MG63 (cell line): ENCODE data around the gene TANC1. TPM values are rescaled to one million over a fixed set of nuclear protein-coding genes. Genes with fewer than 3 reads are reported as not detected.

Experiments used
- DNase-seq: peaks from one replicate; pipeline ENCODE4 v3.0.0-alpha.2; 2020
- H3K27me3 ChIP-seq: fragments of 250-450 bp; sonication (Bioruptor Pico); 2 replicates; pipeline ENCODE4 v1.5.1; 2020; ENCODE audit warnings: mild to moderate bottlenecking, moderate library complexity
- H3K36me3 ChIP-seq: fragments of 250-450 bp; sonication (Bioruptor Pico); 2 replicates; pipeline ENCODE4 v1.5.1; 2020; ENCODE audit warnings: mild to moderate bottlenecking, moderate library complexity
- H3K4me3 ChIP-seq: fragments of 250-450 bp; sonication (Bioruptor Pico); 2 replicates; pipeline ENCODE4 v1.5.1; 2020; ENCODE audit warnings: mild to moderate bottlenecking, moderate library complexity
- H3K9me3 ChIP-seq: fragments of 250-450 bp; sonication (Bioruptor Pico); 2 replicates; pipeline ENCODE4 v1.5.1; 2020; ENCODE audit warnings: mild to moderate bottlenecking, moderate library complexity
- total RNA-seq: library from RNA; depleted of rRNA; stranded (reverse); fragments of >200 nt; shearing (Covaris generic); gene quantifications from 2 replicates; pipeline ENCODE4 v1.2.3, GENCODE V29; 2014; ENCODE audit warnings: low replicate concordance

Gene TANC1
- total RNA-seq, 1 experiment from 2014 or later: 8.8 TPM

- H3K9me3 ChIP-seq: no peaks in the 10 kb centered on the region
- H3K4me3 ChIP-seq: no peak overlapping the region
- no peaks in the 10 kb centered on the region for H3K27me3 ChIP-seq
- DNase-seq: no peak
- H3K36me3 ChIP-seq: peaks cover 12% of the 10 kb centered on the region
Observed at GRCh38 chr2:159183346-159183745, 214.9 kb downstream of the TANC1 start.

DNA sequence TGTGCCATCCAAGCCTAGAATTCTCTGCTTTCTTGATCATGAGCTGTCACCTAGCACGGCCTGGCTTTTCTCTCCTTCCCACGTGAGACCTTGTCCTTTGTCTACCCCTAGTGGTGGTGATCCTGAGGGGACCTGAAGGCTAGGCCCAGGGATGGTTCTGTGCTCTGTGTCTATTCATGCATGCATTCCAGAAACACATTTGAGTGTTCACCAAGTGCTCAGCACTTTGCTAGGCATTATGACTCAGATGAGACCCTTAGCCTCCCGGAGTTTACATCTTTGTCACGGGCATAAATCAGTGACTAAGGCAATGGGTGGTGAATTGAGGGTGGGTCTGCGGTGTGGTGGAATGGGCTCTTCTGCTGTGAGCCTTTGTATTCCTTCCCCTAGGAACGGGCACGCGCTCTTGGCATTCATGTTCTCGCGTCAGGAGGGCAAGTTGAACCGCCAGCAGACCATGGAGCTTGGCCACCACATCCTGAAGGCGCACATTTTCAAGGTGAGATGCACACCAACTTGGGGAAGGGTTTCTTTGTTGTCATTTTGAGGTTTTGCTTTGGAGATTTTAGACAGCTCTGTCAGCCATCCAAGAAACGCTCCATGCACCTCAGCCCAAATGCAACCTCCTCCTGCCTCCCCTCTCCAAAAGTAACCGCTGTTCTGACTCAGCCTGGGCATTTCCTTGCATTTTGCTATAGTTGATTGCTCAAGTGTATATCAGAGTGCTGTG, 217.1 kb downstream of the TANC1 start:
- H3K9me3 ChIP-seq: no peaks in the 10 kb centered on the region
- no peak overlapping the region for H3K4me3 ChIP-seq
- peak; percentile 41 for DNase-seq
- H3K27me3 ChIP-seq: no peaks in the 10 kb centered on the region
- H3K36me3 ChIP-seq: peaks cover 5% of the 10 kb centered on the region

GRCh38 chr2:159186462-159186861, 218.0 kb downstream of the TANC1 start:
- H3K27me3 ChIP-seq: no peaks in the 10 kb centered on the region
- H3K36me3 ChIP-seq: peaks cover 5% of the 10 kb centered on the region

GRCh38 chr2:159187106-159187505, 218.7 kb downstream of the TANC1 start:
- peaks cover 5% of the 10 kb centered on the region for H3K36me3 ChIP-seq
- no peak for DNase-seq
- H3K4me3 ChIP-seq: no peak overlapping the region
- H3K27me3 ChIP-seq: no peaks in the 10 kb centered on the region
- no peaks in the 10 kb centered on the region for H3K9me3 ChIP-seq

More at GRCh38 chr2:159186462-159186861, 218.0 kb downstream of the TANC1 start:
- DNase-seq: no peak
- Histone ChIP-seq H3K9me3 (no peaks in the 10 kb centered on the region), H3K4me3 (no peak overlapping the region)

DNA sequence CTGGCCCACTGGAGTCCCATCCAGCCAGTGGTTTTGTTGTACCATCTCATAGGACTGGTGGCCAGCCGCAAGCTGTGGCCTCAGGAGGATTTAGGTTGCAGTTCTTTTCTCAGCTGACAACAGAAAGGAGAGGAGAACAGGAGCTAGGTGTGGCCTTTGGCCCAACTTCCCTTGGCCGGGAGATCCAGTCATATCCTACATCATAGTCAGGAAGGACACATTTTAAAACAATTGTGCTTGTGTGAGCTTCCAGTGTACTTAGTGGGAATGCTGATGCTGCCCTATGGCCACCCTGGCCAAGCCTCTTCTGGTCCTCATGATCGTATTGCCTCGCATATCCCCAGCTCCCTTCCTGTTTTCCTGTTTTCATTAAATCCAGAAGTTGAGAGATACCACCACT, 220.0 kb downstream of the TANC1 start:
- peaks cover 3% of the 10 kb centered on the region for H3K36me3 ChIP-seq
- no peak for DNase-seq
- no peaks in the 10 kb centered on the region for H3K9me3 ChIP-seq
- H3K27me3 ChIP-seq: no peaks in the 10 kb centered on the region
- no peak overlapping the region for H3K4me3 ChIP-seq

DNA sequence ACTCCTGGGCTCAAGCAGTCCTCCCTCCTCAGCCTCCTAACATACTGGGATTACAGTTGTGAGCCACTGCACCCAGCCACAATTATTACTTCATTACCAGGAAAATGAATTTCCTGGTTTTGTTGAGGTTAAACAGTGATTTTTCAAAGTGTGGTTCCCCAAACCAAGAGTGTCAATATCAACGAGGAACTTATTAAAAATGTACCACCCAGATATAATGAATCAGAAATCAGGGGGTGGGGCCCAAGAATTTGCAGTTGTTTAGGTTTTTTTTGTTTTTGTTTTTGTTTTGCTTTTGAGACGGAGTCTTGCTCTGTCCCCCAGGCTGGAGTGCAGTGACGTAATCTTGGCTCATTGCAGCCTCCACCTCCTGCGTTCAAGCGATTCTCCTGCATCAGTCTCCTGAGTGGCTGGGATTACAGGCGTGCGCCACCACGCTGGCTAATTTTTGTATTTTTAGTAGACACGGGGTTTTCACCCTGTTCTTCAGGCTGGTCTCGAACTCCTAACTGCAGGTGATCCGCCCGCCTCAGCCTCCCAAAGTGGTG, 224.0 kb downstream of the TANC1 start:
- no peaks in the 10 kb centered on the region for H3K27me3 ChIP-seq
- no peak for DNase-seq
- no peaks in the 10 kb centered on the region for H3K9me3 ChIP-seq
- H3K4me3 ChIP-seq: no peak overlapping the region
- peaks cover 3% of the 10 kb centered on the region for H3K36me3 ChIP-seq

- Histone ChIP-seq H3K27me3 (no peaks in the 10 kb centered on the region), H3K9me3 (no peaks in the 10 kb centered on the region), H3K4me3 (no peak overlapping the region), H3K36me3 (peaks cover 5% of the 10 kb centered on the region)
- DNase-seq: no peak
Observed at GRCh38 chr2:159193791-159194190, 225.4 kb downstream of the TANC1 start.

GRCh38 chr2:159194241-159194640, 225.8 kb downstream of the TANC1 start:
- Histone ChIP-seq H3K4me3 (no peak overlapping the region), H3K36me3 (peaks cover 5% of the 10 kb centered on the region), H3K9me3 (no peaks in the 10 kb centered on the region), H3K27me3 (no peaks in the 10 kb centered on the region)
- no peak for DNase-seq

- Histone ChIP-seq H3K27me3 (no peaks in the 10 kb centered on the region), H3K9me3 (no peaks in the 10 kb centered on the region), H3K4me3 (no peak overlapping the region), H3K36me3 (peaks cover 5% of the 10 kb centered on the region)
- no peak for DNase-seq
Observed at GRCh38 chr2:159195697-159196096, 227.3 kb downstream of the TANC1 start.

- no peak overlapping the region for H3K4me3 ChIP-seq
- H3K27me3 ChIP-seq: no peaks in the 10 kb centered on the region
- no peak for DNase-seq
- H3K9me3 ChIP-seq: no peaks in the 10 kb centered on the region
- H3K36me3 ChIP-seq: peaks cover 8% of the 10 kb centered on the region
Observed at GRCh38 chr2:159196393-159196925, 228.0 kb downstream of the TANC1 start.

DNA sequence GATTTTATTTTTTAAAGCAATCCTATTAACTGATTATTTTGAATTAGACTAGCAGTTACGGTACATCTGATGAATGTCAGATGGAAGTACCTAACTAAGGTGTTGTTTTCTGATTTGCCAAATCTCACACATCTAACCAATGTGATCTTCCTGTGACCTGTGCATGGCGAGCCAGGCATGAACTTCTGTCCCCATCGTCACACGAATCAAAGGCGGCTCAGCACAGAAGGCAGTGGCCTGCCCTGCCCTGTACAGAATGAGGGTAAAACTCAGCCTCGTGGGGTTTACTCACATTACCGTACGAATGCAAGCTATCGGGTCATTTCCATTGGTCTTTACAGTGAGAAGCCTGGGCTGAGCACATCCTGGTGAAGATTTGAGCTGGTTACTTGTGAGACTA, 230.8 kb downstream of the TANC1 start:
- H3K9me3 ChIP-seq: no peaks in the 10 kb centered on the region
- H3K27me3 ChIP-seq: no peaks in the 10 kb centered on the region
- peaks cover 8% of the 10 kb centered on the region for H3K36me3 ChIP-seq
- H3K4me3 ChIP-seq: no peak overlapping the region
- no peak for DNase-seq

DNA sequence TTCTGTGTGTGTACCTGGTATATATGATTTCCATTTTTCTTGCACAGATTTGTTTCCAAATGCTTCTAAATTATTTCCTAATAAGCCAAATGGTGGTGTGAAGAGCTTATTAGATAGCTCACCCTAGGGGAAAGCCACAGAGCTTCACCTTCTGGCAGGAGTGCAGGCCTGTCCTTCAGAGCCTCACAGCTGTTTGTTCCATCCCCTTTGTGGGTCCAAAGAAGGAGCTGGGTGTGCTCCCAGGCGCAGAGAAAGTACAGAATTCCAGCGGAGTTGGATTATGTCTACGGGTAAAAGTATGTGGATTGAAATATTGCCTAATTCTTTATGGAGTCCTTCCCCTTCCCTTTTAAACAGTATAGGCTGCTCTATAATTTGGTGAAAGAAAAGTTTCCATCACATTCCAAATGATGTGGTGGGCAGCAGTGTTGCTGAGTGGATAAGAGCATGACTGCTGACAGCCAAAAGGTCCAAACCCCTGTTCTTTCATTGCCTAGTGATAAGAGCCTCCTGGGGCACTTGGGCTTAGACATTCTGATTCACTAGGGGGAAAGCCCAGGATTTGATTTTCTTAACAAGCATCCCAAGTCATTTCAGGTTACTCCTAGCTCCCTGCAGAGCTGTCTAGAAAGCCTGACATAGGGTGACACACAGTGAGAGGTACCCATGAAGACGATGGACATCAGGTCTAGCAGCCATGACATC, 231.5 kb downstream of the TANC1 start:
- H3K4me3 ChIP-seq: no peak overlapping the region
- peaks cover 8% of the 10 kb centered on the region for H3K36me3 ChIP-seq
- H3K9me3 ChIP-seq: no peaks in the 10 kb centered on the region
- DNase-seq: no peak
- no peaks in the 10 kb centered on the region for H3K27me3 ChIP-seq

DNA sequence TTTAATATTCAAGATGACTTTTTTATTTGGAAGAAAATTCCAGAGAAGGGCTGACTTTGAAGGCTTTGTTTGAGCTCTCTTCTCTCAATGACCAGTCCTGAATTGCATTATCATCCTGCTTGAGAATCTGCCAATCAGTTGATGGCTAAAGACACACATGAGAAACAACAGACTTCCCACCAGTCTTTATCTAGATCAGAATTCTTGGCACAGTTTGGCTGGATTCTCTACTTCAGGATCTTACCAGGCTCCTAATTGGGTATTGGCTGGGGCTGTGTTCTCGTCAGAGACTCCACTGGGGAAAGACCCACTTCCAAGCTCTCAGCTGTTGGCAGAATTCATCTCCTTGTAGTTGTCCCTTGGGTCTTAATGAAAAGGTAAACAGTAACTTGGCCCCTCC, 232.1 kb downstream of the TANC1 start:
- no peaks in the 10 kb centered on the region for H3K27me3 ChIP-seq
- DNase-seq: no peak
- no peak overlapping the region for H3K4me3 ChIP-seq
- H3K9me3 ChIP-seq: no peaks in the 10 kb centered on the region
- H3K36me3 ChIP-seq: peaks cover 8% of the 10 kb centered on the region

DNA sequence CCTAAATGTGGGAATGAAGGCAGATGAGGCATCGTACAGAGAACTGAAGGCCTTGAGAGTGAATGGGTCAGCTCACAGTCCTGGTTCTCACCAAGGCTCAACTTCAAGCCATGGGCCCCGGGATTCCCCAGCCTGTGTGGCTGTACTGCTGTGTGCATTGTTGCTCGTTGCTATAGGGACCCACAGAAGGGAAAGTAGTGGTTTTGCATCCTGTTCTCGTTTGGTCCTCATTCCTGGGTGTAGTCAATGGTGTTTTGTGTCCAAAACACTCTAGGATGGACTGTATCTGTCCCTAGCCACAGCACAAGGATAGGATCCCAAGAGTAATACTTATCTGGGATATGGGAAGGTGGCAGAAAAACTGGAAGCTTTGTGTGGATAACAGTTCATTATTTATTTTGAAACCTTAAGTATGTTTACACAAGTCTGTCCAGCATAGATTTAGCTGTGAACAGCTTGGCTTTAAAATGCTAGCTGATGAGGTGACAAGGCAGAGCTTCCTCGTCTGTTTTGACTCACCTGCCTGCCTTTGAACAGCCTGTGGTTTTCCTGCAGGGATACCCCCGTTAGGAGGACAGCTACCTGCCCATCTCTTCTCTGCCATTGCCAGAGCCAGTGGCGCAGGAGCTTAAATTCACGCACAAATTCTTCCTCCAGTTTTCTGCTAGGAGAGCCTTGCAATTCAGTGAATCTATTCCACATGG, 233.1 kb downstream of the TANC1 start:
- Histone ChIP-seq H3K36me3 (peaks cover 8% of the 10 kb centered on the region), H3K9me3 (no peaks in the 10 kb centered on the region), H3K4me3 (no peak overlapping the region), H3K27me3 (no peaks in the 10 kb centered on the region)
- DNase-seq: peak; percentile 16

DNA sequence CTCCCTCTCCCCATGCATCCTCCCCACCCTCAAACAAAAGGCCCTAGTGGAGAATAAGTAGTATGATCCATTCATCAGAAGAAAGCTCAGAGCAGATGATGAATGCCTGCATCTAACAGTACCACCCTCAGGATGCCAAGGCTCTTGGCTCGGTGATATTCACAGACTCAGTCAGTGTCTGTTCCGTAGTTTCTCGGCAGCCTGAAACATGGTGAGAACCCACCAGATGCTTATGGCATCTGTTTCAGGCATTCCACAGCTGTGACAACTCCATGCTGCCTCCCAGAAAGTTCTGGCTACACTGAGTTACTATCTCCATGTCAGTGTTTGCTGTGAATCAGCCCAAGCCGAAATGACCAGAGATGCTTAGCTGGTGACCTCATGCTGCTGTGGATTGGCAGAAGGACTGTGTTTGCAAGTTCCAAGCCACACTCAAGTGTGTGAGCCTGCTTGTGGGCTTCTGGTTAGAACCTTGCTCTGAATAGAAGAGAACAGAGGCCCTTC, 234.2 kb downstream of the TANC1 start:
- H3K36me3 ChIP-seq: peaks cover 7% of the 10 kb centered on the region
- no peak overlapping the region for H3K4me3 ChIP-seq
- DNase-seq: peak; percentile 94
- H3K27me3 ChIP-seq: no peaks in the 10 kb centered on the region
- H3K9me3 ChIP-seq: no peaks in the 10 kb centered on the region

DNA sequence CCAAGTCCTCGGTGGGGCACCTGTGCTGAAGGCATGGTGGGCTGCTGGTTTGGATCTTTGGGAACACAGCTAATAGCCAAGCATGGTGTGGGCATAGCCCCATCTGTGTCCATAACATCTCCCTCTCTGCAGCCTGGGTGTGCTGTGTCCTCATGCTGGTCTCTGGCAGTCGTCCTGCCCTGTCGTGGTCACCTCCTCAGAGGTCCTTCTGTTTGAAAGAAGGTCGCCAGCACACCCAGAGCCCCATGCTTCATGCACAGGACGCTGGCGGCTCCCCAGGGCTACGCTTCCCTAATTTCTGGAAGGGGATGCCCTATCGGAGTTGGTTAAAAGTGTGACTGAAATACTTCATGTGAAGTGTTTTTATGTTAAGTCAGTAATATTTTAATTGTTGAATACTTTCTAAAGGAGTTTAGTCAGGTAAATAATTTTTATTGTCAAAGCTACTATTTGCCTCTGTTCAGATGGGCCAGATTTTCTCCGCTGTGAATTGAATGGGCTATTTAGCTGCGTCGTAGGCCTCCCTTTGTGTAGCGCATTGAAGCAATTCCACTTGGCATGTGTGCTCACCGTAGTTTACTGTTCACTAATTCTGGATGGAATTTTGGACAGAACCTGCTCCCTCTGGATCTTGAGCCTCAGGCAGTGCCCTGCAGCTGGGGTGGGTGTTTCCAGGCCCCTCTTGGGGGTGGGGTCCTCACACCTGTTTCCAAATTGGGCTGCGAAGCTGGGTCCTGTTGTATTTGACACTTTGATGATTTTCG, 236.1 kb downstream of the TANC1 start:
- Histone ChIP-seq H3K4me3 (no peak overlapping the region), H3K27me3 (no peaks in the 10 kb centered on the region), H3K9me3 (no peaks in the 10 kb centered on the region), H3K36me3 (peaks cover 3% of the 10 kb centered on the region)
- no peak for DNase-seq
